Measurements from ENCODE around the gene TLE7.

TLE7 gene

DNA sequence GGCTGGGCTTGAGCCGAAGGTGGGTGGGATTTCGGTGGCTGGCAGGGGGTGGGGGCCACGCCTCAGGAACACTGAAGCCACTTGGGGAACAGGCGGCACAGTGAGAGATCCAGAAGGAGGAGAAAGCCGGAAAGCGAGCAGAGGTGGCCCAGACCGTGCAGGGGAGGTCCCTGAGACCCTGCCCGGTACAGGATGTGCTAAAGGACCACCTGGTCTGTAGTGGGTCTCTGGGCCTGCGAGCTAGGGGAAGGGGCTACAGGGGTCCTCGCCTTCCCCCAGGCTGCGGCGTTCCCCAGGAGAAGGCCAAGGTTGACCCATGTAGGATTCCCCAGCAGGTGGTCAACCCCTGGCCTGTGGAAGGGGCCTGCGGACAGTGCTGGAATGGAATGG, at the start of gene TLE7:
Gene TLE7, minus strand, starts transcription at position 4 of the 390 bp plus-strand sequence. CDS start 8,730 bp downstream, outside the sequence.
- H3K4me3 ChIP-seq (ENCODE audit: low read length): no peak within 1 kb of the TSS
- H3K79me2 ChIP-seq (ENCODE audit: low read length): no peaks in the 10 kb centered on the region
- no peak for TF ChIP-seq EZH2phosphoT487 (IDR thresholded peaks at IDR 0.05; ENCODE audit: low read depth)
- TF ChIP-seq CTCF (IDR thresholded peaks at IDR 0.05; ENCODE audit: low read depth, low read length): no peak
- peaks cover 4% of the 10 kb centered on the region for H3K36me3 ChIP-seq (replicated peaks; ENCODE audit: low read depth, low read length)
- H3K4me1 ChIP-seq (ENCODE audit: low read length): no peaks in the 10 kb centered on the region
- H3K27ac ChIP-seq (ENCODE audit: low read length): no peak within 1 kb of the TSS
- H3K9ac ChIP-seq (ENCODE audit: low read length): no peak within 1 kb of the TSS
- no peak within 1 kb of the TSS for H2AFZ ChIP-seq (ENCODE audit: low read depth, low read length)
- H4K20me1 ChIP-seq (ENCODE audit: insufficient read depth, low read length): no peaks in the 10 kb centered on the region
- H3K4me2 ChIP-seq (ENCODE audit: low read length): no peak within 1 kb of the TSS
- 0 out of 2 replicates have a peak, but pooled peaks cover 2% of the 10 kb centered on the region for H3K9me3 ChIP-seq (ENCODE audit: insufficient read depth, low read length)
- 0 out of 2 replicates have a peak, but pooled peaks cover 14% of the 10 kb centered on the region for H3K27me3 ChIP-seq (ENCODE audit: low read depth, low read length)

- Histone ChIP-seq H4K20me1 (ENCODE audit: insufficient read depth, low read length) (no peaks in the 10 kb centered on the region), H3K4me3 (ENCODE audit: low read length) (no peak overlapping the region), H3K9ac (ENCODE audit: low read length) (no peak overlapping the region), H2AFZ (ENCODE audit: low read depth, low read length) (no peak overlapping the region), H3K9me3 (ENCODE audit: insufficient read depth, low read length) (no peaks in the 10 kb centered on the region), H3K27ac (ENCODE audit: low read length) (no peak overlapping the region), H3K27me3 (ENCODE audit: low read depth, low read length) (no peaks in the 10 kb centered on the region), H3K36me3 (replicated peaks; ENCODE audit: low read depth, low read length) (no peaks in the 10 kb centered on the region), H3K4me2 (ENCODE audit: low read length) (no peak overlapping the region), H3K79me2 (ENCODE audit: low read length) (no peaks in the 10 kb centered on the region), H3K4me1 (ENCODE audit: low read length) (no peaks in the 10 kb centered on the region; the same call in 1 of the 2 replicates)
- TF ChIP-seq EZH2phosphoT487 (IDR thresholded peaks at IDR 0.05; ENCODE audit: low read depth) (no peak), CTCF (IDR thresholded peaks at IDR 0.05; ENCODE audit: low read depth, low read length) (no peak)
Measured at GRCh38 chr16:71491054-71491453, 49.2 kb upstream of the TLE7 start.

- TF ChIP-seq EZH2phosphoT487 (IDR thresholded peaks at IDR 0.05; ENCODE audit: low read depth): no peak
- no peak for TF ChIP-seq CTCF (IDR thresholded peaks at IDR 0.05; ENCODE audit: low read depth, low read length)
- H4K20me1 ChIP-seq (ENCODE audit: insufficient read depth, low read length): no peaks in the 10 kb centered on the region
Measured at GRCh38 chr16:71490361-71490760, 48.5 kb upstream of the TLE7 start.

DNA sequence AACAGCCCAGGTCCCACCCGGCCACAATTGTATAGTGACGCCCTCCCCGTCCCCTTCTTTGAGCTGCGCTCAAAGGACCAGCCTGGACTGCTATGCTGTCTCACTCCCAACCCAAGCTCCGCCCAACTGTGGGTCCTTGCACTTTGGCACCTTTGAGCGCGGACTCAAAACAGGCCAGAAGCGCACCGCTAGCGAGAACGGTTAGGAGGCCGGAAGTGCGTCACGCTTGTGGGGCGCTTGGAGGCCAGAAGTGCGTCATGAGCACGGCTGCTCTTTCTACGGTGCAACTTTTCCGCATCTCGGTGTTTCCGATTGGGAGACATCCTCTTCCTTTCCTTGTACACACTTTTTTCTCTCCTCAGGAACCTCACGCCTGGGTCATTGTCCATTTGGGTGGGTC, 47.3 kb upstream of the TLE7 start, which contains the start of gene ZNF19:
Gene ZNF19, minus strand, starts transcription at position 203 of the 400 bp plus-strand sequence. CDS start 7,210 bp downstream, outside the sequence.
- Histone ChIP-seq H3K4me2 (ENCODE audit: low read length) (no peak within 1 kb of the TSS), H3K9ac (ENCODE audit: low read length) (no peak within 1 kb of the TSS), H3K27me3 (ENCODE audit: low read depth, low read length) (no peaks in the 10 kb centered on the region), H4K20me1 (ENCODE audit: insufficient read depth, low read length) (no peaks in the 10 kb centered on the region), H3K4me1 (ENCODE audit: low read length) (peaks cover 5% of the 10 kb centered on the region; the same call in 1 of the 2 replicates), H3K79me2 (ENCODE audit: low read length) (no peaks in the 10 kb centered on the region), H3K9me3 (ENCODE audit: insufficient read depth, low read length) (no peaks in the 10 kb centered on the region), H3K27ac (ENCODE audit: low read length) (no peak within 1 kb of the TSS), H2AFZ (ENCODE audit: low read depth, low read length) (no peak within 1 kb of the TSS), H3K4me3 (ENCODE audit: low read length) (no peak within 1 kb of the TSS), H3K36me3 (replicated peaks; ENCODE audit: low read depth, low read length) (no peaks in the 10 kb centered on the region)
- TF ChIP-seq CTCF (IDR thresholded peaks at IDR 0.05; ENCODE audit: low read depth, low read length): no peak
- no peak for TF ChIP-seq EZH2phosphoT487 (IDR thresholded peaks at IDR 0.05; ENCODE audit: low read depth)

More at GRCh38 chr16:71490361-71490760, 48.5 kb upstream of the TLE7 start:
- Histone ChIP-seq H3K27me3 (ENCODE audit: low read depth, low read length) (no peaks in the 10 kb centered on the region), H3K4me3 (ENCODE audit: low read length) (no peak overlapping the region), H3K36me3 (replicated peaks; ENCODE audit: low read depth, low read length) (no peaks in the 10 kb centered on the region), H3K79me2 (ENCODE audit: low read length) (no peaks in the 10 kb centered on the region), H3K27ac (ENCODE audit: low read length) (no peak overlapping the region), H3K4me1 (ENCODE audit: low read length) (peaks cover 4% of the 10 kb centered on the region; the same call in 1 of the 2 replicates), H3K9ac (ENCODE audit: low read length) (no peak overlapping the region), H3K4me2 (ENCODE audit: low read length) (no peak overlapping the region), H3K9me3 (ENCODE audit: insufficient read depth, low read length) (no peaks in the 10 kb centered on the region), H2AFZ (ENCODE audit: low read depth, low read length) (no peak overlapping the region)
